HepG2 (cell line): ENCODE data around the gene CCNYL1. TPM values are rescaled to one million over a fixed set of nuclear protein-coding genes. Genes with fewer than 3 reads are reported as not detected.
A peak's percentile ranks its signal among the peaks of the same experiment; 100 is the strongest.

Experiments used
- CBX1 ChIP-seq: IDR thresholded peaks from one replicate; pipeline ENCODE4 v1.6.1; 2016; ENCODE audit warnings: antibody characterized with exemption, low read depth
- CBX5 ChIP-seq: sonication (generic); formaldehyde crosslinking; IDR thresholded peaks from 2 replicates; pipeline ENCODE4 v1.4.0; 2020; ENCODE audit warnings: missing genetic modification reagents, borderline replicate concordance
- ERF ChIP-seq: IDR thresholded peaks from 2 replicates; pipeline ENCODE4 v1.6.1; 2018; ENCODE audit warnings: missing biosample characterization, missing genetic modification reagents
- FOSL2 ChIP-seq: sonication (generic); formaldehyde crosslinking; IDR thresholded peaks from 2 replicates; pipeline ENCODE4 v1.4.0; 2020; ENCODE audit warnings: missing genetic modification reagents
- GATAD2A ChIP-seq: IDR thresholded peaks from 2 replicates; pipeline ENCODE4 v1.6.1; 2016
- KAT7 ChIP-seq: IDR thresholded peaks from 2 replicates; pipeline ENCODE4 v1.6.1; 2018; ENCODE audit warnings: borderline replicate concordance, missing compliant biosample characterization
- KAT8 ChIP-seq: IDR thresholded peaks from 2 replicates; pipeline ENCODE4 v1.6.1; 2016; ENCODE audit warnings: missing genetic modification reagents, missing compliant biosample characterization
- SAP130 ChIP-seq: IDR thresholded peaks from 2 replicates; pipeline ENCODE4 v1.6.1; 2016; ENCODE audit warnings: low read depth
- SUZ12 ChIP-seq: fragments of 150-350 bp; IDR thresholded peaks from 2 replicates; pipeline ENCODE4 v1.6.1; 2014; ENCODE audit warnings: low read depth, low read length
- THAP11 ChIP-seq: IDR thresholded peaks from 2 replicates; pipeline ENCODE4 v1.6.1; 2016; ENCODE audit warnings: missing biosample characterization, missing genetic modification reagents
- ZNF510 ChIP-seq: sonication (generic); formaldehyde crosslinking; IDR thresholded peaks from 2 replicates; pipeline ENCODE4 v1.4.0; 2020; ENCODE audit warnings: low read depth, mild to moderate bottlenecking, missing genetic modification reagents
- ZNF747 ChIP-seq: sonication (generic); formaldehyde crosslinking; IDR thresholded peaks from 2 replicates; pipeline ENCODE4 v1.8.1; 2023; ENCODE audit warnings: missing genetic modification reagents, mild to moderate bottlenecking, borderline replicate concordance
- ZSCAN25 ChIP-seq: sonication (generic); formaldehyde crosslinking; IDR thresholded peaks from 2 replicates; pipeline ENCODE4 v1.8.0; 2022; ENCODE audit warnings: mild to moderate bottlenecking, missing genetic modification reagents
- ZZZ3 ChIP-seq: sonication (generic); formaldehyde crosslinking; IDR thresholded peaks from 2 replicates; pipeline ENCODE4 v1.4.0; 2020; ENCODE audit warnings: missing genetic modification reagents, mild to moderate bottlenecking, borderline replicate concordance
- polyA plus RNA-seq, 8 experiments: library from polyadenylated mRNA; depleted of rRNA in 3 of 8; stranded (reverse) in 7 of 8; unstranded in 1 of 8; fragments of >200 nt; fragmentation: Illumina TruSeq in 4 of 8; extraction: Trizol in 4 of 8; gene quantifications; 2 replicates each; pipeline versions ENCODE4 v1.2.1 to v1.2.3, GENCODE V29; 2011 to 2016; ENCODE audit warnings: low read depth in 4 of 8, missing spikeins in 1 of 8, mixed read lengths in 1 of 8; ENCODE audit not compliant: insufficient read depth in 1 of 8
- total RNA-seq, 5 experiments: library from RNA; depleted of rRNA; stranded (reverse); fragments of >200 nt; fragmentation: Illumina TruSeq; extraction: Trizol; gene quantifications; 2 replicates each; pipeline ENCODE4 v1.2.3, GENCODE V29; 2016; ENCODE audit warnings: low read depth in 1 of 5
- TF ChIP-seq, protein P1 (sequence below): sonication (generic); IDR thresholded peaks from 2 replicates; pipeline ENCODE4 v1.6.1; 2016; ENCODE audit warnings: low read depth, borderline replicate concordance
- TF ChIP-seq, protein P2 (sequence below): IDR thresholded peaks from 2 replicates; pipeline ENCODE4 v1.6.1; 2016; ENCODE audit warnings: low read depth
- TF ChIP-seq, protein P3 (sequence below): sonication (generic); formaldehyde crosslinking; IDR thresholded peaks from 2 replicates; pipeline ENCODE4 v1.4.0; 2020; ENCODE audit warnings: missing genetic modification reagents
- TF ChIP-seq, protein P4 (sequence below): fragments of 450-650 bp; IDR thresholded peaks from 2 replicates; pipeline ENCODE4 v1.6.1; 2017; ENCODE audit warnings: mild to moderate bottlenecking
- TF ChIP-seq, protein P5 (sequence below): IDR thresholded peaks from 2 replicates; pipeline ENCODE4 v1.6.1; 2018; ENCODE audit warnings: missing genetic modification reagents, mild to moderate bottlenecking, missing compliant biosample characterization
- TF ChIP-seq, protein P6 (sequence below): sonication (generic); formaldehyde crosslinking; IDR thresholded peaks from 2 replicates; pipeline ENCODE4 v1.4.0; 2020; ENCODE audit warnings: mild to moderate bottlenecking, missing genetic modification reagents
- TF ChIP-seq, protein P7 (sequence below): sonication (generic); formaldehyde crosslinking; IDR thresholded peaks from 2 replicates; pipeline ENCODE4 v1.8.1; 2022; ENCODE audit warnings: mild to moderate bottlenecking, missing genetic modification reagents

CCNYL1 gene
- total and polyA plus RNA-seq, 2 of the 13 experiments (the other 11 are each of a cell fraction or from before 2014, with no cell fraction given): 12.5 to 16.2 TPM

DNA sequence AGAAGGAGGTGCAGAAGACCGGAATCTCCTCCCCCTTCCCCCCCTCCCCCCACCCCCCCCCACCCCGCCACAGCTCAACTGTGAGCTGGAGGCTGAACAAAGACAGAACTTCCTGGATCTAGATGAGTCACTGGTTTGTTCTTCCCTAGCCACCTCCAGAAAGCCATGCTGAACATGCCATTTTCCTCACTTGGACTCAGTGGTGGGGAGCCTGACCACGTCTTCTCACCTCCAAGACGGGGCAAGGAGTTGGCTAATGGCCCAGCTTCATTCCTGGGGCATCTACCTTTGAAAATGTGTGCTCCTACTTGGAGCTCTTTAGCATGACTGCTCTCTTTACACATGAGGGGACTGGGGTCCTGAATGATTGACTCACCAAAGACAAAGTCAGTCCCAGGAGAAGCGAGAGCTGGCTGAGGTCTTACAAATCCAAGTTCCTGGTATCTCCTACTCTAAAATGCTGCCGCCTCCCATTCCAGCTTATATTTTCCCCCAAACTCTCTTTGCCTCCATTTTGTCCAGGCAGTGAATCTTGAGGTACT is 80.9 kb downstream of the CCNYL1 start (continued):
- TF ChIP-seq, protein P1, sequence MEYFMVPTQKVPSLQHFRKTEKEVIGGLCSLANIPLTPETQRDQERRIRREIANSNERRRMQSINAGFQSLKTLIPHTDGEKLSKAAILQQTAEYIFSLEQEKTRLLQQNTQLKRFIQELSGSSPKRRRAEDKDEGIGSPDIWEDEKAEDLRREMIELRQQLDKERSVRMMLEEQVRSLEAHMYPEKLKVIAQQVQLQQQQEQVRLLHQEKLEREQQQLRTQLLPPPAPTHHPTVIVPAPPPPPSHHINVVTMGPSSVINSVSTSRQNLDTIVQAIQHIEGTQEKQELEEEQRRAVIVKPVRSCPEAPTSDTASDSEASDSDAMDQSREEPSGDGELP: no peak; the same call in 1 of the 2 replicates
- 0 out of 2 replicates have a peak, but pooled peaks have one; percentile 24 for TF ChIP-seq CBX5 (CRISPR knock-in tag)
- TF ChIP-seq THAP11 (CRISPR knock-in tag): 0 out of 2 replicates have a peak, but pooled peaks have one; percentile 38
- TF ChIP-seq, protein P2, sequence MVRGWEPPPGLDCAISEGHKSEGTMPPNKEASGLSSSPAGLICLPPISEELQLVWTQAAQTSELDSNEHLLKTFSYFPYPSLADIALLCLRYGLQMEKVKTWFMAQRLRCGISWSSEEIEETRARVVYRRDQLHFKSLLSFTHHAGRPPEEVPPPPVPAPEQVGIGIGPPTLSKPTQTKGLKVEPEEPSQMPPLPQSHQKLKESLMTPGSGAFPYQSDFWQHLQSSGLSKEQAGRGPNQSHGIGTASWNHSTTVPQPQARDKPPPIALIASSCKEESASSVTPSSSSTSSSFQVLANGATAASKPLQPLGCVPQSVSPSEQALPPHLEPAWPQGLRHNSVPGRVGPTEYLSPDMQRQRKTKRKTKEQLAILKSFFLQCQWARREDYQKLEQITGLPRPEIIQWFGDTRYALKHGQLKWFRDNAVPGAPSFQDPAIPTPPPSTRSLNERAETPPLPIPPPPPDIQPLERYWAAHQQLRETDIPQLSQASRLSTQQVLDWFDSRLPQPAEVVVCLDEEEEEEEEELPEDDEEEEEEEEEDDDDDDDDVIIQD (CRISPR knock-in tag): peak; percentile 64
- TF ChIP-seq SAP130 (CRISPR knock-in tag): peak; percentile 73
- TF ChIP-seq ZSCAN25 (CRISPR knock-in tag): no peak
- no peak; the same call in 1 of the 2 replicates for TF ChIP-seq ZNF747 (CRISPR knock-in tag)
- TF ChIP-seq ZNF510 (CRISPR knock-in tag): no peak
- TF ChIP-seq, protein P3, sequence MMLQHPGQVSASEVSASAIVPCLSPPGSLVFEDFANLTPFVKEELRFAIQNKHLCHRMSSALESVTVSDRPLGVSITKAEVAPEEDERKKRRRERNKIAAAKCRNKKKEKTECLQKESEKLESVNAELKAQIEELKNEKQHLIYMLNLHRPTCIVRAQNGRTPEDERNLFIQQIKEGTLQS (CRISPR knock-in tag): peak; percentile 77
- peak; percentile 54; the same call in 1 of the 2 replicates for TF ChIP-seq GATAD2A (CRISPR knock-in tag)
- 0 out of 2 replicates have a peak, but pooled peaks have one; percentile 14 for TF ChIP-seq KAT7 (CRISPR knock-in tag)
- TF ChIP-seq ZZZ3 (CRISPR knock-in tag): no peak
- TF ChIP-seq CBX1: no peak
- TF ChIP-seq, protein P4, sequence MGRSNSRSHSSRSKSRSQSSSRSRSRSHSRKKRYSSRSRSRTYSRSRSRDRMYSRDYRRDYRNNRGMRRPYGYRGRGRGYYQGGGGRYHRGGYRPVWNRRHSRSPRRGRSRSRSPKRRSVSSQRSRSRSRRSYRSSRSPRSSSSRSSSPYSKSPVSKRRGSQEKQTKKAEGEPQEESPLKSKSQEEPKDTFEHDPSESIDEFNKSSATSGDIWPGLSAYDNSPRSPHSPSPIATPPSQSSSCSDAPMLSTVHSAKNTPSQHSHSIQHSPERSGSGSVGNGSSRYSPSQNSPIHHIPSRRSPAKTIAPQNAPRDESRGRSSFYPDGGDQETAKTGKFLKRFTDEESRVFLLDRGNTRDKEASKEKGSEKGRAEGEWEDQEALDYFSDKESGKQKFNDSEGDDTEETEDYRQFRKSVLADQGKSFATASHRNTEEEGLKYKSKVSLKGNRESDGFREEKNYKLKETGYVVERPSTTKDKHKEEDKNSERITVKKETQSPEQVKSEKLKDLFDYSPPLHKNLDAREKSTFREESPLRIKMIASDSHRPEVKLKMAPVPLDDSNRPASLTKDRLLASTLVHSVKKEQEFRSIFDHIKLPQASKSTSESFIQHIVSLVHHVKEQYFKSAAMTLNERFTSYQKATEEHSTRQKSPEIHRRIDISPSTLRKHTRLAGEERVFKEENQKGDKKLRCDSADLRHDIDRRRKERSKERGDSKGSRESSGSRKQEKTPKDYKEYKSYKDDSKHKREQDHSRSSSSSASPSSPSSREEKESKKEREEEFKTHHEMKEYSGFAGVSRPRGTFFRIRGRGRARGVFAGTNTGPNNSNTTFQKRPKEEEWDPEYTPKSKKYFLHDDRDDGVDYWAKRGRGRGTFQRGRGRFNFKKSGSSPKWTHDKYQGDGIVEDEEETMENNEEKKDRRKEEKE: no peak
- TF ChIP-seq, protein P5, sequence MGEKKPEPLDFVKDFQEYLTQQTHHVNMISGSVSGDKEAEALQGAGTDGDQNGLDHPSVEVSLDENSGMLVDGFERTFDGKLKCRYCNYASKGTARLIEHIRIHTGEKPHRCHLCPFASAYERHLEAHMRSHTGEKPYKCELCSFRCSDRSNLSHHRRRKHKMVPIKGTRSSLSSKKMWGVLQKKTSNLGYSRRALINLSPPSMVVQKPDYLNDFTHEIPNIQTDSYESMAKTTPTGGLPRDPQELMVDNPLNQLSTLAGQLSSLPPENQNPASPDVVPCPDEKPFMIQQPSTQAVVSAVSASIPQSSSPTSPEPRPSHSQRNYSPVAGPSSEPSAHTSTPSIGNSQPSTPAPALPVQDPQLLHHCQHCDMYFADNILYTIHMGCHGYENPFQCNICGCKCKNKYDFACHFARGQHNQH (CRISPR knock-in tag): no peak
- TF ChIP-seq ERF (CRISPR knock-in tag): 0 out of 2 replicates have a peak, but pooled peaks have one; percentile 54
- TF ChIP-seq KAT8 (CRISPR knock-in tag): peak; percentile 44; the same call in 1 of the 2 replicates
- TF ChIP-seq, protein P6, sequence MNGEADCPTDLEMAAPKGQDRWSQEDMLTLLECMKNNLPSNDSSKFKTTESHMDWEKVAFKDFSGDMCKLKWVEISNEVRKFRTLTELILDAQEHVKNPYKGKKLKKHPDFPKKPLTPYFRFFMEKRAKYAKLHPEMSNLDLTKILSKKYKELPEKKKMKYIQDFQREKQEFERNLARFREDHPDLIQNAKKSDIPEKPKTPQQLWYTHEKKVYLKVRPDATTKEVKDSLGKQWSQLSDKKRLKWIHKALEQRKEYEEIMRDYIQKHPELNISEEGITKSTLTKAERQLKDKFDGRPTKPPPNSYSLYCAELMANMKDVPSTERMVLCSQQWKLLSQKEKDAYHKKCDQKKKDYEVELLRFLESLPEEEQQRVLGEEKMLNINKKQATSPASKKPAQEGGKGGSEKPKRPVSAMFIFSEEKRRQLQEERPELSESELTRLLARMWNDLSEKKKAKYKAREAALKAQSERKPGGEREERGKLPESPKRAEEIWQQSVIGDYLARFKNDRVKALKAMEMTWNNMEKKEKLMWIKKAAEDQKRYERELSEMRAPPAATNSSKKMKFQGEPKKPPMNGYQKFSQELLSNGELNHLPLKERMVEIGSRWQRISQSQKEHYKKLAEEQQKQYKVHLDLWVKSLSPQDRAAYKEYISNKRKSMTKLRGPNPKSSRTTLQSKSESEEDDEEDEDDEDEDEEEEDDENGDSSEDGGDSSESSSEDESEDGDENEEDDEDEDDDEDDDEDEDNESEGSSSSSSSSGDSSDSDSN (CRISPR knock-in tag): 0 out of 2 replicates have a peak, but pooled peaks have one; percentile 19
- TF ChIP-seq, protein P7, sequence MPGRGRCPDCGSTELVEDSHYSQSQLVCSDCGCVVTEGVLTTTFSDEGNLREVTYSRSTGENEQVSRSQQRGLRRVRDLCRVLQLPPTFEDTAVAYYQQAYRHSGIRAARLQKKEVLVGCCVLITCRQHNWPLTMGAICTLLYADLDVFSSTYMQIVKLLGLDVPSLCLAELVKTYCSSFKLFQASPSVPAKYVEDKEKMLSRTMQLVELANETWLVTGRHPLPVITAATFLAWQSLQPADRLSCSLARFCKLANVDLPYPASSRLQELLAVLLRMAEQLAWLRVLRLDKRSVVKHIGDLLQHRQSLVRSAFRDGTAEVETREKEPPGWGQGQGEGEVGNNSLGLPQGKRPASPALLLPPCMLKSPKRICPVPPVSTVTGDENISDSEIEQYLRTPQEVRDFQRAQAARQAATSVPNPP (CRISPR knock-in tag): no peak
- no peak for TF ChIP-seq SUZ12
- TF ChIP-seq FOSL2 (CRISPR knock-in tag): peak; percentile 94
